ENCODE data around the gene RETSAT. TPM values are rescaled to one million over a fixed set of nuclear protein-coding genes. Genes with fewer than 3 reads are reported as not detected.

RETSAT gene
- total and polyA plus RNA-seq, 2 of the 13 experiments (the other 11 are each of a cell fraction or from before 2014, with no cell fraction given) = 46.7 to 61.0 TPM

DNA sequence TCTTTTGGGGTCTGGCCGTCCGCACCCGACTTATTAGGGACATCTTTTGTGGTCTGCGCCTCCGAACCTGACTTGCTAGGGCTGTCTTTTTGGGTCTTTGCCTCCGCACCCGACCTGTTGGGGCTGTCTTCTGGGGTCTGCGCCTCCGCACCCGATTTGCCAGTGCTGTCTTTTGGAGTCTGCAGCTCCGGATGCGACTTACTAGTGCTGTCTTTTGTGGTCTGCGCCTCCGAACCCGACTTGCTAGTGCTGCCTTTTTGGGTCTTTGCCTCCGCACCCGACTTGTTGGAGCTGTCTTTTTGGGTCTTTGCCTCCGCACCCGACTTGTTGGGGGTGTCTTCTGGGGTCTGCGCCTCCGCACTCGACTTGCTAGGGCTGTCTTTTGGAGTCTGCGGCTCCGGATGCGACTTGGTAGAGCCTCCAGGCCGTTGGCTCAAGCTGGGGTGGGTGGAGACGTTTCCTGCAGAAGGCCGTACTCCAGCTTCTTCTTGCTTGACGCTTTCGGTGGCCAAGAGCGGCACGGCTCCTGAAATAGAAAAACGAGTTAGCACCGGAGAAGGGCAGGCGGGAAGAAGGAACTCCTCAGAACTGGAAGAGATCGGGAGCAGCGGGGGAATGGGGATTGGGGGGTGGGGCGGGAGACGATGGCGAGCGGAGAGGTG lies 27.0 kb downstream of the RETSAT start (continued):
- TF ChIP-seq ZNF34 (CRISPR knock-in tag; IDR thresholded peaks at IDR 0.05; ENCODE audit: borderline replicate concordance) (0 out of 2 replicates have a peak, but pooled peaks have one; percentile 13), IKZF4 (CRISPR knock-in tag; IDR thresholded peaks at IDR 0.05; ENCODE audit: borderline replicate concordance, low read depth, not compliant biosample characterization) (no peak), ZNF337 (CRISPR knock-in tag; IDR thresholded peaks at IDR 0.05; ENCODE audit: borderline replicate concordance, low read depth) (0 out of 2 replicates have a peak, but pooled peaks have one; percentile 33), FOXA3 (CRISPR knock-in tag; IDR thresholded peaks at IDR 0.05) (no peak), ZNF761 (CRISPR knock-in tag; conservative IDR thresholded peaks at IDR 0.05) (peak; percentile 81; the same call in 1 of the 2 replicates), ARHGAP35 (CRISPR knock-in tag; IDR thresholded peaks at IDR 0.05; ENCODE audit: borderline replicate concordance) (no peak), NCOA2 (CRISPR knock-in tag; IDR thresholded peaks at IDR 0.05) (no peak), ZNF383 (CRISPR knock-in tag; IDR thresholded peaks at IDR 0.05; ENCODE audit: borderline replicate concordance) (no peak), SP5 (CRISPR knock-in tag; IDR thresholded peaks at IDR 0.05; ENCODE audit: borderline replicate concordance, low read depth) (no peak), XRCC5 (optimal IDR thresholded peaks at IDR 0.05; ENCODE audit: low read length) (no peak), RBM39 (IDR thresholded peaks at IDR 0.05; ENCODE audit: low read depth, low read length, poor library complexity, severe bottlenecking) (peak; percentile 55)
- TF ChIP-seq, protein P1, sequence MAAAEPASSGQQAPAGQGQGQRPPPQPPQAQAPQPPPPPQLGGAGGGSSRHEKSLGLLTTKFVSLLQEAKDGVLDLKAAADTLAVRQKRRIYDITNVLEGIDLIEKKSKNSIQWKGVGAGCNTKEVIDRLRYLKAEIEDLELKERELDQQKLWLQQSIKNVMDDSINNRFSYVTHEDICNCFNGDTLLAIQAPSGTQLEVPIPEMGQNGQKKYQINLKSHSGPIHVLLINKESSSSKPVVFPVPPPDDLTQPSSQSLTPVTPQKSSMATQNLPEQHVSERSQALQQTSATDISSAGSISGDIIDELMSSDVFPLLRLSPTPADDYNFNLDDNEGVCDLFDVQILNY (CRISPR knock-in tag; conservative IDR thresholded peaks at IDR 0.05) = no peak
- TF ChIP-seq, protein P2, sequence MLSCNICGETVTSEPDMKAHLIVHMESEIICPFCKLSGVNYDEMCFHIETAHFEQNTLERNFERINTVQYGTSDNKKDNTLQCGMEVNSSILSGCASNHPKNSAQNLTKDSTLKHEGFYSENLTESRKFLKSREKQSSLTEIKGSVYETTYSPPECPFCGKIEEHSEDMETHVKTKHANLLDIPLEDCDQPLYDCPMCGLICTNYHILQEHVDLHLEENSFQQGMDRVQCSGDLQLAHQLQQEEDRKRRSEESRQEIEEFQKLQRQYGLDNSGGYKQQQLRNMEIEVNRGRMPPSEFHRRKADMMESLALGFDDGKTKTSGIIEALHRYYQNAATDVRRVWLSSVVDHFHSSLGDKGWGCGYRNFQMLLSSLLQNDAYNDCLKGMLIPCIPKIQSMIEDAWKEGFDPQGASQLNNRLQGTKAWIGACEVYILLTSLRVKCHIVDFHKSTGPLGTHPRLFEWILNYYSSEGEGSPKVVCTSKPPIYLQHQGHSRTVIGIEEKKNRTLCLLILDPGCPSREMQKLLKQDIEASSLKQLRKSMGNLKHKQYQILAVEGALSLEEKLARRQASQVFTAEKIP (CRISPR knock-in tag; IDR thresholded peaks at IDR 0.05; ENCODE audit: borderline replicate concordance) = no peak

All from HepG2 (cell line).